ENCODE results near the gene CHRNA7. TPM values are rescaled to one million over a fixed set of nuclear protein-coding genes. Genes with fewer than 3 reads are reported as not detected.

The CHRNA7 gene
- total RNA-seq, 1 experiment from 2014 or later = not detected

GRCh38 chr15:32041294-32041693 lies 11.0 kb downstream of the CHRNA7 start:
- Histone ChIP-seq H2AFZ (ENCODE audit: low read length) (no peak overlapping the region), H3K36me3 (ENCODE audit: insufficient read depth, low read length) (no peaks in the 10 kb centered on the region)

GRCh38 chr15:32042269-32042972 lies 12.1 kb downstream of the CHRNA7 start:
- no peaks in the 10 kb centered on the region for H3K9me3 ChIP-seq (ENCODE audit: low read length)
- no peak overlapping the region for H2AFZ ChIP-seq (ENCODE audit: low read length)
- H3K9me2 ChIP-seq (replicated peaks; ENCODE audit: insufficient read depth, low read length) = no peaks in the 10 kb centered on the region
- H3K27me3 ChIP-seq (ENCODE audit: low read length) = no peaks in the 10 kb centered on the region
- no peaks in the 10 kb centered on the region for H3K36me3 ChIP-seq (ENCODE audit: insufficient read depth, low read length)
- H4K20me1 ChIP-seq (ENCODE audit: insufficient read depth, low read depth, low read length) = no peaks in the 10 kb centered on the region
- no peaks in the 10 kb centered on the region for H3K79me2 ChIP-seq (ENCODE audit: low read length)
- H3K4me3 ChIP-seq (ENCODE audit: low read length) = no peak overlapping the region
- H3K27ac ChIP-seq (ENCODE audit: low read length) = no peak overlapping the region
- H3K4me2 ChIP-seq (ENCODE audit: low read depth, low read length, poor library complexity, severe bottlenecking) = no peak overlapping the region
- no peak for DNase-seq
- H3K4me1 ChIP-seq (ENCODE audit: low read length) = no peaks in the 10 kb centered on the region
- H3K9ac ChIP-seq (ENCODE audit: low read length) = no peak overlapping the region

More at GRCh38 chr15:32041294-32041693, 11.0 kb downstream of the CHRNA7 start:
- no peak for DNase-seq
- Histone ChIP-seq H3K9me3 (ENCODE audit: low read length) (no peaks in the 10 kb centered on the region), H3K27me3 (ENCODE audit: low read length) (no peaks in the 10 kb centered on the region), H4K20me1 (ENCODE audit: insufficient read depth, low read depth, low read length) (no peaks in the 10 kb centered on the region), H3K4me2 (ENCODE audit: low read depth, low read length, poor library complexity, severe bottlenecking) (no peak overlapping the region), H3K9ac (ENCODE audit: low read length) (no peak overlapping the region), H3K27ac (ENCODE audit: low read length) (no peak overlapping the region), H3K79me2 (ENCODE audit: low read length) (no peaks in the 10 kb centered on the region), H3K9me2 (replicated peaks; ENCODE audit: insufficient read depth, low read length) (no peaks in the 10 kb centered on the region), H3K4me1 (ENCODE audit: low read length) (no peaks in the 10 kb centered on the region), H3K4me3 (ENCODE audit: low read length) (no peak overlapping the region)

GRCh38 chr15:32053719-32054118 lies 23.4 kb downstream of the CHRNA7 start:
- Histone ChIP-seq H3K9me3 (ENCODE audit: low read length) (no peaks in the 10 kb centered on the region), H3K9me2 (replicated peaks; ENCODE audit: insufficient read depth, low read length) (no peaks in the 10 kb centered on the region), H2AFZ (ENCODE audit: low read length) (no peak overlapping the region), H3K4me1 (ENCODE audit: low read length) (no peaks in the 10 kb centered on the region), H3K4me2 (ENCODE audit: low read depth, low read length, poor library complexity, severe bottlenecking) (no peak overlapping the region), H3K9ac (ENCODE audit: low read length) (no peak overlapping the region), H4K20me1 (ENCODE audit: insufficient read depth, low read depth, low read length) (no peaks in the 10 kb centered on the region), H3K4me3 (ENCODE audit: low read length) (no peak overlapping the region), H3K27me3 (ENCODE audit: low read length) (no peaks in the 10 kb centered on the region), H3K27ac (ENCODE audit: low read length) (no peak overlapping the region), H3K36me3 (ENCODE audit: insufficient read depth, low read length) (no peaks in the 10 kb centered on the region), H3K79me2 (ENCODE audit: low read length) (no peaks in the 10 kb centered on the region)
- DNase-seq = no peak

GRCh38 chr15:32057876-32058425 lies 27.6 kb downstream of the CHRNA7 start:
- Histone ChIP-seq H3K9me3 (ENCODE audit: low read length) (no peaks in the 10 kb centered on the region), H3K36me3 (ENCODE audit: insufficient read depth, low read length) (no peaks in the 10 kb centered on the region), H3K4me3 (ENCODE audit: low read length) (no peak overlapping the region), H3K27me3 (ENCODE audit: low read length) (no peaks in the 10 kb centered on the region), H3K79me2 (ENCODE audit: low read length) (no peaks in the 10 kb centered on the region), H3K4me1 (ENCODE audit: low read length) (no peaks in the 10 kb centered on the region), H3K27ac (ENCODE audit: low read length) (no peak overlapping the region), H3K4me2 (ENCODE audit: low read depth, low read length, poor library complexity, severe bottlenecking) (no peak overlapping the region), H3K9me2 (replicated peaks; ENCODE audit: insufficient read depth, low read length) (no peaks in the 10 kb centered on the region), H3K9ac (ENCODE audit: low read length) (no peak overlapping the region), H2AFZ (ENCODE audit: low read length) (no peak overlapping the region), H4K20me1 (ENCODE audit: insufficient read depth, low read depth, low read length) (no peaks in the 10 kb centered on the region)
- no peak for DNase-seq

GRCh38 chr15:32060706-32061105 lies 30.4 kb downstream of the CHRNA7 start:
- no peak overlapping the region for H3K27ac ChIP-seq (ENCODE audit: low read length)
- no peaks in the 10 kb centered on the region for H3K4me1 ChIP-seq (ENCODE audit: low read length)
- no peaks in the 10 kb centered on the region for H3K79me2 ChIP-seq (ENCODE audit: low read length)
- H3K9ac ChIP-seq (ENCODE audit: low read length) = no peak overlapping the region
- no peak overlapping the region for H3K4me3 ChIP-seq (ENCODE audit: low read length)
- H2AFZ ChIP-seq (ENCODE audit: low read length) = no peak overlapping the region
- H3K9me2 ChIP-seq (replicated peaks; ENCODE audit: insufficient read depth, low read length) = no peaks in the 10 kb centered on the region
- no peaks in the 10 kb centered on the region for H3K27me3 ChIP-seq (ENCODE audit: low read length)
- no peaks in the 10 kb centered on the region for H3K9me3 ChIP-seq (ENCODE audit: low read length)
- DNase-seq = no peak
- H4K20me1 ChIP-seq (ENCODE audit: insufficient read depth, low read depth, low read length) = no peaks in the 10 kb centered on the region
- H3K36me3 ChIP-seq (ENCODE audit: insufficient read depth, low read length) = no peaks in the 10 kb centered on the region
- no peak overlapping the region for H3K4me2 ChIP-seq (ENCODE audit: low read depth, low read length, poor library complexity, severe bottlenecking)

GRCh38 chr15:32067115-32067514 lies 36.8 kb downstream of the CHRNA7 start:
- no peaks in the 10 kb centered on the region for H3K9me2 ChIP-seq (replicated peaks; ENCODE audit: insufficient read depth, low read length)
- H3K9ac ChIP-seq (ENCODE audit: low read length) = no peak overlapping the region
- no peak overlapping the region for H3K4me2 ChIP-seq (ENCODE audit: low read depth, low read length, poor library complexity, severe bottlenecking)
- no peaks in the 10 kb centered on the region for H3K27me3 ChIP-seq (ENCODE audit: low read length)
- no peaks in the 10 kb centered on the region for H3K9me3 ChIP-seq (ENCODE audit: low read length)
- no peak overlapping the region for H2AFZ ChIP-seq (ENCODE audit: low read length)
- no peaks in the 10 kb centered on the region for H3K79me2 ChIP-seq (ENCODE audit: low read length)
- H3K36me3 ChIP-seq (ENCODE audit: insufficient read depth, low read length) = no peaks in the 10 kb centered on the region
- no peaks in the 10 kb centered on the region for H3K4me1 ChIP-seq (ENCODE audit: low read length)
- H3K27ac ChIP-seq (ENCODE audit: low read length) = no peak overlapping the region
- DNase-seq = no peak
- no peaks in the 10 kb centered on the region for H4K20me1 ChIP-seq (ENCODE audit: insufficient read depth, low read depth, low read length)
- H3K4me3 ChIP-seq (ENCODE audit: low read length) = no peak overlapping the region

- no peak overlapping the region for H2AFZ ChIP-seq (ENCODE audit: low read length)
- DNase-seq = no peak
- H3K27me3 ChIP-seq (ENCODE audit: low read length) = no peaks in the 10 kb centered on the region
- H3K9me3 ChIP-seq (ENCODE audit: low read length) = no peaks in the 10 kb centered on the region
- no peaks in the 10 kb centered on the region for H3K79me2 ChIP-seq (ENCODE audit: low read length)
- H3K36me3 ChIP-seq (ENCODE audit: insufficient read depth, low read length) = no peaks in the 10 kb centered on the region
- H3K9ac ChIP-seq (ENCODE audit: low read length) = no peak overlapping the region
- H4K20me1 ChIP-seq (ENCODE audit: insufficient read depth, low read depth, low read length) = no peaks in the 10 kb centered on the region
- no peak overlapping the region for H3K4me2 ChIP-seq (ENCODE audit: low read depth, low read length, poor library complexity, severe bottlenecking)
- H3K4me1 ChIP-seq (ENCODE audit: low read length) = no peaks in the 10 kb centered on the region
- no peak overlapping the region for H3K27ac ChIP-seq (ENCODE audit: low read length)
- no peak overlapping the region for H3K4me3 ChIP-seq (ENCODE audit: low read length)
- H3K9me2 ChIP-seq (replicated peaks; ENCODE audit: insufficient read depth, low read length) = no peaks in the 10 kb centered on the region
These were observed 59.6 kb downstream of the CHRNA7 start for GRCh38 chr15:32089851-32090359.

GRCh38 chr15:32091505-32092380 lies 61.4 kb downstream of the CHRNA7 start:
- Histone ChIP-seq H3K27me3 (ENCODE audit: low read length) (no peaks in the 10 kb centered on the region), H3K4me3 (ENCODE audit: low read length) (no peak overlapping the region), H3K9ac (ENCODE audit: low read length) (no peak overlapping the region), H4K20me1 (ENCODE audit: insufficient read depth, low read depth, low read length) (no peaks in the 10 kb centered on the region), H3K9me2 (replicated peaks; ENCODE audit: insufficient read depth, low read length) (no peaks in the 10 kb centered on the region), H2AFZ (ENCODE audit: low read length) (no peak overlapping the region), H3K4me1 (ENCODE audit: low read length) (no peaks in the 10 kb centered on the region), H3K9me3 (ENCODE audit: low read length) (no peaks in the 10 kb centered on the region), H3K4me2 (ENCODE audit: low read depth, low read length, poor library complexity, severe bottlenecking) (no peak overlapping the region), H3K27ac (ENCODE audit: low read length) (no peak overlapping the region), H3K79me2 (ENCODE audit: low read length) (no peaks in the 10 kb centered on the region), H3K36me3 (ENCODE audit: insufficient read depth, low read length) (no peaks in the 10 kb centered on the region)
- no peak for DNase-seq
